Body of pancreas (tissue), 4 donors: Measurements from ENCODE around the gene SPP2.

Source experiments
- POLR2A ChIP-seq, 3 donors: fragments of 450-650 bp; IDR thresholded peaks; one replicate each; pipeline ENCODE4 v1.6.1; 2016; ENCODE audit warnings: antibody characterized with exemption in 3 of 3, mild to moderate bottlenecking in 2 of 3
- TF ChIP-seq, protein P1 (sequence below), 7 experiments: fragments of 450-650 bp in 4 of 7; fragments of 200-600 bp in 3 of 7; sonication (generic) in 3 of 7; IDR thresholded peaks; one replicate each; pipeline ENCODE4 v1.5.1; 2016 to 2019; ENCODE audit warnings: antibody characterized with exemption in 7 of 7

- TF ChIP-seq POLR2A (IDR thresholded peaks at IDR 0.05) = no peak
- TF ChIP-seq, protein P1, sequence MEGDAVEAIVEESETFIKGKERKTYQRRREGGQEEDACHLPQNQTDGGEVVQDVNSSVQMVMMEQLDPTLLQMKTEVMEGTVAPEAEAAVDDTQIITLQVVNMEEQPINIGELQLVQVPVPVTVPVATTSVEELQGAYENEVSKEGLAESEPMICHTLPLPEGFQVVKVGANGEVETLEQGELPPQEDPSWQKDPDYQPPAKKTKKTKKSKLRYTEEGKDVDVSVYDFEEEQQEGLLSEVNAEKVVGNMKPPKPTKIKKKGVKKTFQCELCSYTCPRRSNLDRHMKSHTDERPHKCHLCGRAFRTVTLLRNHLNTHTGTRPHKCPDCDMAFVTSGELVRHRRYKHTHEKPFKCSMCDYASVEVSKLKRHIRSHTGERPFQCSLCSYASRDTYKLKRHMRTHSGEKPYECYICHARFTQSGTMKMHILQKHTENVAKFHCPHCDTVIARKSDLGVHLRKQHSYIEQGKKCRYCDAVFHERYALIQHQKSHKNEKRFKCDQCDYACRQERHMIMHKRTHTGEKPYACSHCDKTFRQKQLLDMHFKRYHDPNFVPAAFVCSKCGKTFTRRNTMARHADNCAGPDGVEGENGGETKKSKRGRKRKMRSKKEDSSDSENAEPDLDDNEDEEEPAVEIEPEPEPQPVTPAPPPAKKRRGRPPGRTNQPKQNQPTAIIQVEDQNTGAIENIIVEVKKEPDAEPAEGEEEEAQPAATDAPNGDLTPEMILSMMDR (IDR thresholded peaks at IDR 0.05) = no peak
Observed at GRCh38 chr2:234024304-234024703, 26.2 kb upstream of the SPP2 start.
